ENCODE results near the gene EBP.
"Not testable (repeated sequence)": the region's sequence is repeated elsewhere in the genome, so short reads cannot be mapped to it uniquely, and the experiment has no call there.

The EBP gene

GRCh38 chrX:48531358-48531959 is 9.9 kb downstream of the EBP start:
- DNase-seq: no peak

DNA sequence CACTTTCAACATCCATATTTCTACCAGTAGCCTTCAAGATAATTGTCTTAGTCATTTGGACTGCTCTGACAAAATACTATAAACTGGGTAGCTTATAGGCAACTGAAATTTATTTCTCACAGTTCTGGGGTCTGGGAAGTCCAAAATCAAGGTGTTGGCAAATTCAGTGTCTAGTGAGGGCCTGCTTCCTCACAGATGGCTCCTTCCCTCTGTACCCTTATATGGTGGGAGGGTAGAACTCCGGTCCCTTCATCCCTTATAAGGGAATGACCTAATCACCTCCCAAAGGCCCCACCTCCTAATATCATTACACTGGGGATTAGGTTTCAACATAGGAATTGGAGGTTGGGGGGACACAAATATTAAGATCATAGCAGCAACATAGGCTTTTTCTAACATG is 10.6 kb downstream of the EBP start:
- no peak for DNase-seq

- DNase-seq: no peak
Observed at GRCh38 chrX:48533165-48533564, 11.6 kb downstream of the EBP start.

- no peak for DNase-seq
Observed at GRCh38 chrX:48538641-48539344, 17.2 kb downstream of the EBP start.

GRCh38 chrX:48539345-48540027 is 17.9 kb downstream of the EBP start, which contains the start of gene TBC1D25:
Gene TBC1D25 (plus strand): TSS chrX:48539714. CDS start chrX:48539798, 84 bp downstream.
- peak; percentile 79 to 93 (median 88) for DNase-seq

GRCh38 chrX:48540028-48540375 is 18.4 kb downstream of the EBP start:
- DNase-seq: peak in 3 of 4 experiments; percentile 22 to 38 (median 25)

GRCh38 chrX:48540480-48540879 is 18.9 kb downstream of the EBP start:
- no peak for DNase-seq

- DNase-seq: no peak
Observed at GRCh38 chrX:48541140-48541814, 19.7 kb downstream of the EBP start.

GRCh38 chrX:48548871-48549270 is 27.3 kb downstream of the EBP start:
- no peak for DNase-seq

DNA sequence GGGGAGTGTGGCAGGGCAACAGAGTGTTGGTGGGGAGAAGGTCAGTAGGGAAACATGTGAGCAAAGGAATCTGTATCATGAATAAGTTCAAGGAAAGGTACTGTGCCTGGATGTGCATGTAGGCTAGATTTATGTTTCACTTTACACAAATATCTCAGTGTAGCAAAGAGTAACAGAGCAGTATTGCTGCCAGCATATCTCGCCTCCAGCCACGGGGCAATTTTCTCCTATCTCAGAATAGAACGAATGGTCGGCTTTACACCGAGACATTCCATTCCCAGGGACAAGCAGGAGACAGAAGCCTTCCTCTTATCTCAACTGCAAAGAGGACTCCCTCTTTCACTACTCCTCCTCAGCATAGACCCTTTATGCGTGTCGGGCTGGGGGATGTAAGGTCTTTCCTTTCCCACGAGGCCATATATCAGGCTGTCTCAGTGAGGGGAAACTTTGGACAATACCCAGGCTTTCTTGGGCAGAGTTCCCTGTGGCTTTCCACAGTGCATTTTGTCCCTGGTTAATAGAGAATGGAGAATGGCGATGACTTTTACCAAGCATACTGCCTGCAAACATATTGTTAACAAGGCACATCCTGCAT is 34.2 kb downstream of the EBP start:
- DNase-seq: not testable (repeated sequence)

DNA sequence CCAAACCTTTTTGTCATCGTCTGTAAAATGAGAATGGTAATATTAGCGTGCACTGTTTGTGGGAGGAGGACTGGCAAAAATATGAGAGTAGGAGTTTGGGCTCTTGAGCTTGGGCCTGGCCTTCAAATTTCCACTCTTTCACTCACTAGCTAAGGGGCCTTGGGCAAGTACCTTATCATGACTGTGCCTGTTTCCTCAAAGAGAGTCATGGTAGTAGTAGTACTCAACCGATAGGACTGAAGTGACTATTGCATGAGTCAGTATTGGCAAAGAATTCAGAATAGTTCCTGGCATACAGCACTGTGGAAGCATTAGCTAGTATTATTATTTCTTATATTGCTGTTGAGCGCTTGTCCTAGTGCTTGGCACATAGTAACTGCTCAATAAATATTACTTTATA is 36.7 kb downstream of the EBP start:
- DNase-seq: no peak

GRCh38 chrX:48559636-48560035 is 38.0 kb downstream of the EBP start:
- DNase-seq: no peak

DNA sequence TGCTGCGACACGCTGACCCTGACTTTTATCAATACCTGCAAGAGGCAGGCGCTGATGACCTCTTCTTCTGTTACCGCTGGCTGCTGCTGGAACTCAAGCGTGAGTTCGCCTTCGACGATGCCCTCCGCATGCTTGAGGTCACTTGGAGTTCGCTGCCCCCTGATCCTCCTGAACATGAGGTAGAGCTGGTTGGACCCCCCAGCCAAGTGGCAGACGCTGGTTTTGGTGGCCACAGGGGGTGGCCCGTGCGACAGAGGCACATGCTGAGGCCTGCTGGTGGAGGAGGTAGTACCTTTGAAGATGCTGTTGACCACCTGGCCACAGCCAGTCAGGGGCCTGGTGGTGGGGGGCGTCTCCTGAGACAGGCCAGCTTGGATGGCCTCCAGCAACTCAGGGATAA is 38.4 kb downstream of the EBP start:
- no peak for DNase-seq

DNA sequence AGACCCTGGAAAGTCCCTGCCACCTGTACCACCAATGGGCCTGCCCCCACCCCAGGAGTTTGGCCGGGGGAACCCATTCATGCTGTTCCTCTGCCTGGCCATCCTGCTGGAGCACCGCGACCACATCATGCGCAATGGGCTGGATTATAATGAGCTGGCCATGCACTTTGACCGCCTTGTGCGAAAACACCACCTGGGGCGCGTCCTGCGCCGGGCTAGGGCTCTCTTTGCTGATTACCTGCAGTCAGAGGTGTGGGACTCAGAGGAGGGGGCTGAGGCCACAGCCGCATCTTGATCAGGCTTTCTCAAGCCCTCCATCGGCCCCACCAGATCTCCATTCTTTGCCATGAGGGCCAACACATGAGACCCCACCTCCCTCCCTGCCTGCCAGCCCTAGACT is 39.1 kb downstream of the EBP start:
- DNase-seq: no peak

DNA sequence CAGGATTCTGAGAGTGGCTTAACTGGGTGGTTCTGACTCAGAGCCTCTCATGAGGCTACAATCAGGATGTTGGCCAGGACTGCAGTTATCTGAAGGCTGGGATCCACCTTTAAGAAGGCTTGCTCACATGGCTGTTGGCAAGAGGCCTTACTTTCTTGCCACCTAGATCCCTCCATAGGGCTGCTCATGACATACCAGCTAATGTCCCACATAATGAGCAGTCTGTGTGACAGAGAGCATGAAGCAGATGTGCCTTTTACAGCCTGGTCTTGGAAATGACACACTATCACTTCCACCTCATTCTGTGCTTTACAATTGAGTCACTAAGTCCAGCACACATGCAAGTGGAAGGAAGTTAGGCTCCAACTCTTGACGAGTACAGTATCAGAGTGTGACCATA is 48.4 kb downstream of the EBP start:
- DNase-seq: no peak

DNA sequence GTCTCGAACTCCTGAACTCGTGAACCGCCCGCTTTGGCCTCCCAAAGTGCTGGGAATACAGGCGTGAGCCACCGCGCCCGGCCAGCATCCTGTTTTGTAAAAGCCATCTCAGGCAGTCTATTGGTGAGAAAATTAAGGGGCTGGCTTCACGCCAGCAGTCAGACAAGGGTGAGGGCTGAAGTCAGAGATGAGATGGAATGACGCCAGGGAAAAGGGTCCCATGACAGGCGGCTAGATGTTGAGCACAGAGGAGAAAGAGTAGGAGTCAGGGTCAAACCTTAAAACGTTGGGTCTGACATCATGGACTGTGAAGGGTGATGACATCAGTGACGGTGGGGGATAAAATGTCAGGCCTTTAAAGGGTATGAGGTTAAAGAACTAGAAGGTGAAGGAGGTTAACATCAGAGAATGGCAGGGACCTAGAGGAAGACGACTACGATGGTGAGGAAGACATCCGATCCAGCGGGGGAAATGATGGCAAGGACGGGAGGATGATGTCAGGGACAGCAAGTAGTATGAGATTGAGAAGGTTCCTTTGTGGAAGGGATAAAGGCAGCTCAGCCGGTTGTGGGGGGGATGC is 52.2 kb downstream of the EBP start:
- DNase-seq: peak in 2 of 4 experiments; percentile 5 to 13

DNA sequence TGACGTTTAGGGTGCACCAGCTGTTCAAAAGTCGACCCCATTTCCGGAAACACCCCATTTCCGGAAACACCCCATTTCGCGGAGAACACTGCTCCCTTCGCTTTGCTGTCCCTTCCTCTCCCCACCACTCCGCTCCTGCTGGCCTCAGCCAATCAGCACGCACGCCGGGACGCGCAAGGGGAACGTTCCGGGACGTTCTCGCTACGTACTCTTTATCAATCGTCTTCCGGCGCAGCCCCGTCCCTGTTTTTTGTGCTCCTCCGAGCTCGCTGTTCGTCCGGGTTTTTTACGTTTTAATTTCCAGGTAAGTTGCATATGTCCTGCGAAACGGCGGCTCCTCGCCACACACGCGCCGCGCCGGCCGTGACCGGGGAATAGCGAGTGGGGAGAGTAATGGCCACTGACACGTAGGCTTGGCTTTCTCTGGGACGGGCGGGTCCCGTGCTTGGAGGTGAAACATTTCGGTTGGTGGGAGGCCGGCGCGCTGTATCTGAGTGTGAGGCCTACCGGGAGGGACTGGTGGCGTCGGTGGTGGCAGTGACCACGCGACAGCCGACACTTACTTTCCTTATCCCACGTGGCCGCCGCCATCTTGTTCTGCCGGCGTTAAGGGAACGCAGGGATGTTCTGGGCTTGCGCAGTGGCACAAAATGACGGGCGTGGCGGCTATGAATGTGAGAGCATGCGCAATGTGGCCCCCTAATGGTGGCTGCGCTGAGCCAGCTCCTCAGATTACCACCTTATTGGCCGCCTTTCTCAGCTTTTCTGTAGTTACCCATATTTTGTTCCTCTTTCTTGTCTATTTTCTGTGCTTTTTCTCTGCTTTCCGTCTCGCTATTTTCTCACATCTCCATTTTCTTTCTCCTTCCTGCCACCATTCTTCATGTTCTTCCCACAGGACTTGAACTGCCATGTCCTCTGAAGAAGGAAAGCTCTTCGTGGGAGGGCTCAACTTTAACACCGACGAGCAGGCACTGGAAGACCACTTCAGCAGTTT is 53.0 kb downstream of the EBP start, which contains the start of gene RBM3:
RBM3 (plus strand) TSS at position 215 of the 997 bp plus-strand sequence; CDS start at position 912, 697 bp downstream.
- DNase-seq: peak; percentile 63 to 88 (median 74)

- no peak for DNase-seq
Observed at GRCh38 chrX:48575642-48576041, 54.0 kb downstream of the EBP start.

DNA sequence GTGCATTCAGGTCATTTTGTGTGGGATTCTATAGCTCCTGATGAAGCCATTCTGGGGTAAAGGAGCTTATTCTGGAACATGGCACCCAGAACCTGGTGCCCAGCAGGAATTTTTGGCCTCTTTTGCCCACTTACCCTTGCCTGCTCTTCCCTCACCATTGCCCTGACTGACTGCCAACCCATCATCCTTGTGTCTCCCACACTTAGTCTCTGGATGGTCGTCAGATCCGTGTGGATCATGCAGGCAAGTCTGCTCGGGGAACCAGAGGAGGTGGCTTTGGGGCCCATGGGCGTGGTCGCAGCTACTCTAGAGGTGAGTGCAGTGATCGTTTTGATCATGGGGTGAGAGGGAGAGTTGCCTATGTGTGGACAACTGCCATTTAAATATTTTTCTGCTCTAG is 54.5 kb downstream of the EBP start:
- no peak for DNase-seq

Measured in activated naive CD4-positive, alpha-beta T cell (primary cell).